Fibroblast of mammary gland (primary cell): ENCODE data around the gene ADK.

Experiments
- DNase-seq: peaks from one replicate; pipeline ENCODE4 v3.0.0-alpha.2; 2010; ENCODE audit warnings: low read depth
- H3K4me3 ChIP-seq: 2 replicates; pipeline ENCODE4 v1.5.1; 2011; ENCODE audit warnings: low read depth, mild to moderate bottlenecking, low read length, moderate library complexity; ENCODE audit not compliant: control insufficient read depth
- TF ChIP-seq, protein P1 (sequence below): conservative IDR thresholded peaks from 2 replicates; pipeline ENCODE4 v1.5.1; 2011; ENCODE audit warnings: low read depth, low read length, inconsistent platforms; ENCODE audit not compliant: control insufficient read depth, insufficient read depth

Gene ADK

DNA sequence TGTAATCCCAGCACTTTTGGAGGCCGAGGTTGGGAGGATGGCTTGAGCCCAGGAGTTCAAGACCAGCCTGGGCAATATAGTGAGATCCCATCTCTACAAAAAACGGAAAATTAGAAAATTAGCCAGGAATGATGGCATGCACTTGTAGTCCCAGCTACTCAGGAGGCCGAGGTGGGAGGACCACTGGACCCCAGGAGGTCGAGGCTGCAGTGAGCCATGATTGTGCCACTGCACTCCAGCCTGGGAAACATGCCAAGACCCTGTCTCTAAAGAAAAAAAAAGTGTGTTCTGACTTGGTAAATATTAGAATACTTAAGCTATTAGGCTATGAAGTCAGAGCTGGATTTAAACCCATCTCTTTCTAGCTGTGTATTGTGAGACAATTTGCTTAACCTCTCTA is 594.4 kb downstream of the ADK start:
- H3K4me3 ChIP-seq: no peak overlapping the region
- TF ChIP-seq, protein P1, sequence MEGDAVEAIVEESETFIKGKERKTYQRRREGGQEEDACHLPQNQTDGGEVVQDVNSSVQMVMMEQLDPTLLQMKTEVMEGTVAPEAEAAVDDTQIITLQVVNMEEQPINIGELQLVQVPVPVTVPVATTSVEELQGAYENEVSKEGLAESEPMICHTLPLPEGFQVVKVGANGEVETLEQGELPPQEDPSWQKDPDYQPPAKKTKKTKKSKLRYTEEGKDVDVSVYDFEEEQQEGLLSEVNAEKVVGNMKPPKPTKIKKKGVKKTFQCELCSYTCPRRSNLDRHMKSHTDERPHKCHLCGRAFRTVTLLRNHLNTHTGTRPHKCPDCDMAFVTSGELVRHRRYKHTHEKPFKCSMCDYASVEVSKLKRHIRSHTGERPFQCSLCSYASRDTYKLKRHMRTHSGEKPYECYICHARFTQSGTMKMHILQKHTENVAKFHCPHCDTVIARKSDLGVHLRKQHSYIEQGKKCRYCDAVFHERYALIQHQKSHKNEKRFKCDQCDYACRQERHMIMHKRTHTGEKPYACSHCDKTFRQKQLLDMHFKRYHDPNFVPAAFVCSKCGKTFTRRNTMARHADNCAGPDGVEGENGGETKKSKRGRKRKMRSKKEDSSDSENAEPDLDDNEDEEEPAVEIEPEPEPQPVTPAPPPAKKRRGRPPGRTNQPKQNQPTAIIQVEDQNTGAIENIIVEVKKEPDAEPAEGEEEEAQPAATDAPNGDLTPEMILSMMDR: no peak
- DNase-seq: no peak

DNA sequence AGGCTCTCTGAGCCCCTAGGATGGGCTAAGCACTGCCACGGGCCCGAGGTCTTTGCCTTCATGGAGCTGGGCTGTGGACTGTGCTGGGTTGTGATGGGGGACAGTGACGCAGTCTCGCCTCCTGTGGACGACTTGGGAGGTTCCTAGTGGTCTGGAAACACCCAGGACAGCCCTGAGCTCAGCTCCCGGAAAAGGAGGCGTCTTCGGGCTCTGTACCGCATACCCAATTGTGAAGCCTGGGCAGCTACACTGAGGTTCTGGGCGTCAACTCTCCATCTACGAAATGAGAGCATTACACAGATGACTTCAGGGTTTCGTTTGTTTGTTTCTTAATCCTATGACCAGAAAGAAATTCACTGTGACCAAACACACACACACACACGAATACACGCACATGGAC is 595.8 kb downstream of the ADK start:
- H3K4me3 ChIP-seq: no peak overlapping the region
- TF ChIP-seq, protein P1: no peak
- no peak for DNase-seq

DNA sequence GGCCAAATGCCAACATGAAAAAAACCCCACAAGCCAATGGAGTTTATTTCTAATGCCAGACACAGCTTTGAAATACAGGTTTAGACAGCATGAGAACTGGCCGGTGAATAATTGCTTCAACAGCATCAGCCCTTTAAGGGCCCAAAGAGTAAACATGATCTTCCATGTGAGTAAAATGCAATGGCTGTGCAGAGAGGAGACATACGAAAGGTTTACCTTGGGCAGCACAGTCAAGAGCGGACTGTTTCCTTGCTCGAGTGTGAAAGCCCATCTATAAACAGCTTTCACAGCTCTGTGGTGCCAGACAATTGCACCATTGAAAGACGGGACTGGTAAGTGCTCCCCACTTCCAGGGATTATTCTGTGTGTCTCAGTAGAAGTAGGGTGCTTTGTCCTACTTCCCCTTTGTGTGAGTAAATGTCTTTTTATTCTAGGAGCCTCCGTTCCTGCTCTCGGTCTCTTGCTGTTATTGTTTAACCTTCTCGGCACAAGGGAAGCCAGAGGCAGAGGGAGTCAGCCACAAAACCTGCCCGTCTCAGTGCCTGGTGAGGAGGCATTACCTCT is 597.5 kb downstream of the ADK start:
- no peak overlapping the region for H3K4me3 ChIP-seq
- TF ChIP-seq, protein P1: no peak
- no peak for DNase-seq

DNA sequence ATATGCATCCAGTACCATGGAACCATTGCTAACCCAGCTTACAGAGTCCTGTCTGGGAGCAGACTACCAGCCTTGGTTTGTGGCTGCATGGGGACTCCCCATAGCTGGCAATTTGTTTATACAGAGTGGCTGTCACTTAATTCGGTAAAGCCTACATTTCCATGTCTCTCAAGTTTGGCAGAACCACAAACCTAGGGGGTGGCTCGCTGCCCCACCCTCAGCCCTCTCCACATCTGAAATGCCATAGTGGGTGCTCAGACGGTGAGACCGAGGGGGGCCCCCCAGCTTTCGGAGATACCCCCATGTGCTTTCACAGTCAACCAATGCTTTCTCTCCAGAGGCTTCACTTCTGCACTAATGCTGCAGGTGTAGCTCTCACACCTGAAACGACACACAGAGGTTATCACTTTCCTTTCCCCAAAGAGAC is 599.8 kb downstream of the ADK start:
- no peak overlapping the region for H3K4me3 ChIP-seq
- no peak for DNase-seq
- TF ChIP-seq, protein P1: no peak

DNA sequence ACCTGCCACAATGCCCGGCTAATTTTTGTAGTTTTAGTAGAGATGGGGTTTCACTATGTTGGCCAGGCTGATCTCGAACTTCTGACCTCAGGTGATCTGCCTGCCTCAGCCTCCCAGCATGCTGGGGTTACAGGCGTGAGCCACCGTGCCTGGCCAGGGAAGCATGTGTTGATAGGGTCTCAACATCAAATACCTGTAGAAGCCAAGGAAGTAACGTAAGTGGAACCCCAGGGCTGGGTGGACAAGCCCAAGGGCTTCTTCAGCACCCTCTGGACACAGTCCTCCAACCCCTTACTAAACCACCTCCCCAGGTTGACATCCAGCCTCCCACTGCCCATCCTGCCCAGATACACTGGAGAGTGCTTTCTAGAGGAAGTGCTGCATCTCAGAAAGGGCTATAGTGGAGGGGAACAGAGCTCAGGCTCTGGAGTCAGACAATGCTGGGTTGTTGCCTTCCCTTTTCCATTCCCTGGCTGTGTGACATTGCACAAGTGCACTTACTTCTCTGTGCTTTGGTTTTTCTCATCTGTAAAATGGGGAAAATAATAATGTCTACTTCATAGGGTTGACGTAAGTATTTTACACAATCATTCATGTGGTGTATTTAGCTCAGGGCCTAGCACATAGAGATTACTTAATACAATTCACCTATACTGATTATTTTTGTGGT is 601.5 kb downstream of the ADK start:
- TF ChIP-seq, protein P1: no peak
- H3K4me3 ChIP-seq: no peak overlapping the region
- DNase-seq: no peak

DNA sequence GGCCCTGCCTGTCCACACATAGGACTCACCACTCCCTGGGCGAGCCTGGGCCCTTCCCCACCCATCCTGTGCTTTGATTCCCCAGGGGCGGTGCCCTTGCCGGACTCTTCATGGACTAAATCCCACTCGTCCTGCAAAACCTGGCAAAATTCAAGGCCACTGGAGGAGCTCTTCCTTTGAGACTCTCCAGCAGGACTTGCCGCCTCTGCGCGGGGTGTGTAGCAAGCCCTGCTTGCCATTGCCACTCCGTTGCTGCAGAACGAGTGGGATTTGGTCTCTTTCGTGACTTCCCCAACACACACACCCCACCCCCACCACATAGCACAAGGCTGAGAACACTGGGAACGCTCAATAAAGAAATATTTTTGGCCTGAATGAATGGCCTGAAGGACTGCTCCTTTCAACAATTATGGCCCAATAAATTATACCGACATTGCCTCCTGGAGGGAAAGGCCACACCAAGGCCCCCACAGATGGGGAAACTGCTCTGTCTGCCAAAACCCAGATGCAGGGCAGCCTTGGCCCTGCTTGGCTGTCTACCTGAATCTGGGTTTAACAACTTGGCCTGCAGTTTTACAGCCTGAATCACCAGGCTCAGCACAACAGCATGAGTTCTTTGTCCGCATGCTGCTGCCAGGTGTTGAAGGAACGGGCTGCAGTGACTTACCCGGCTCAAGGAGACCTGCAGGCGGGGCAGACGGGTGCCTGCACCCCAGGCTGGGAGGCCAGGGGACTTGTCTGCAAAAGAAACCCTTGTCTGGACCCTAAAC is 602.6 kb downstream of the ADK start:
- peak; percentile 70 for DNase-seq
- no peak overlapping the region for H3K4me3 ChIP-seq
- TF ChIP-seq, protein P1: no peak
